HG03039 (cell line): ENCODE data around the gene IMPDH1.

Experiments used
- ATAC-seq: cut with Tn5 transposase; IDR thresholded peaks from one replicate; pipeline ENCODE4 v1.9.1; 2021; ENCODE audit warnings: mild to moderate bottlenecking, moderate library complexity; ENCODE audit not compliant: unreplicated experiment

IMPDH1 gene

GRCh38 chr7:128435327-128435686 lies 25.5 kb upstream of the IMPDH1 start:
- no peak for ATAC-seq

DNA sequence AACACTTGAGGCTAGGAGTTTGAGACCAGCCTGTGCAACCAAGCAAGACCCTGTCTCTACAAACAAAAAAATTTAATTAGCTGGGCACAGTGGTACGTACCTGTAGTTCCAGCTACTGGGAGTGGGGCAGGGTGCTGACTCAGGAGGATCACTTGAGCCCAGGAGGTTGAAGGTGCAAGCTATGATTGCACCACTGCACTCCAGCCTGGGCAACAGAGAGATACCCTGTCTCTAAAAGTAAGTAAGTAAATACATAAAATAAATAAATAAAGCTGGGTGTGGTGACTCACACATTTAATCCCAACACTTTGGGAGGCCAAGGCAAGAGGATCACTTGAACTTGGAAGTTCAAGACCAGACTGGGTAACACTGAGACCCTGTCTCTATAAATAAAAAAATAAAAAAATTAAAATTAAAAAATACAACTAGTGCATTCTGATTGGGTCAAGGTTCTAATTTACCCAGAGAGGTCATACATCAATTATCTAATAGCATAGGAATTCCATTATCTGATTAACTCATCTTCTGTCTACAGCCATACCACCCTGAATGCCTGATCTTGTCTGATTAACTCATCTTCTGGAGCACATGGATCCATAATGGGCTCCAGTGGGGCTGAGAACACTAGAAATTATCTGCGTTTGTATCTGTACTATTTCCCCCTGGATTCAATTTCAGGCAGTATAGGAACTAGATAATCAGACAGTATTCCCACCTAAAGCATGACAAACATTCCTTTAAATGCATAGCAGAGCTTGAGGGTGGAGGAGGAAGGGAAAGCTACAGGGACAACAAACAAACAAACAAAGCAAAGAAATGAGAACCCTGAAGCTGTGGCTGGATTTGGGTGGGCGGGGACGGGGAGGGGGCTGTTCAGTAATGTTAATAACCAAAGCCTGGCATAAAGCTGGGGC lies 24.9 kb upstream of the IMPDH1 start:
- no peak for ATAC-seq

- no peak for ATAC-seq
These were observed 22.0 kb upstream of the IMPDH1 start for GRCh38 chr7:128431754-128432153.

DNA sequence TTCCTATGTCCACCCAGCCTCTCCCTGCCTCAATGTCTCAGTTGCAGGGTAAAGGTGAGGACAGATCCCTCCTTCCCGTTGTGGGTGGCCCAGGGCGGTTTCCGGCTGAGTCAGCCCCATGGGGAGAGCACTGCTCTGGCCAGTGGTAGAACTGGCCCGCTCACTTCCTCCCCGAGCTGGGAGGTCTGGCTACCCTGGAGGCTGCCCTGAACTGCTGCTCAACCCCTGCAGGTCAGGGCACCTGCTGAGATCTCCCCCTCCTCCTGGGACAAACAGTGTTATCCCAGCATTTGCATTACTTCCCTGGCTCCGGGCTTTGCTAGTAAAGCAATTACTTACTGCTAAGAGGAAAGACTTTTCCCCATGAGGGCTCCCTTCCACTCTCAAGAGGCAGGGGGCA lies 21.4 kb upstream of the IMPDH1 start:
- no peak for ATAC-seq

DNA sequence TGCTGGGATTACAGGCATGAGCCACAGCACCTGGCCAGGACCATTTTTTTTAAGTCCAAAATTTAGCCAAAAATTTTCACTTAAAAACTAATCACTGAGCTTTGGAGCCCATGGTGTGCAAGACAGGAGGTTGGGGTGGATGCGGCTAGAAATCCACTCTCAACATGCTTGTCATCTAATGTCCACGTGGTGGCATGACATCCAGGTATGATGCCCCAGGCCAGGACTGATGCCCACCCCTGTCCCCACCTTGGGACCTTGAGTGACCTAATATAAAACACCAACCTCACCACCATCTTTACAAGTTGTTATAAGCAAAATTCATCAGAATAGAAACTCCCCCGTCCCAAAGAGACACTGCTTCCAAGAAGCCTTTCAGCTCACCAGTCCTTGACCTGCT lies 20.4 kb upstream of the IMPDH1 start:
- no peak for ATAC-seq

- ATAC-seq, result no peak
These were observed 17.6 kb upstream of the IMPDH1 start for GRCh38 chr7:128427289-128427891.

GRCh38 chr7:128425850-128426249 lies 16.1 kb upstream of the IMPDH1 start:
- no peak for ATAC-seq

- no peak for ATAC-seq
These were observed 15.0 kb upstream of the IMPDH1 start for GRCh38 chr7:128424686-128425275.

GRCh38 chr7:128422842-128423241 lies 13.1 kb upstream of the IMPDH1 start:
- ATAC-seq, result no peak

GRCh38 chr7:128422037-128422436 lies 12.3 kb upstream of the IMPDH1 start:
- no peak for ATAC-seq

- ATAC-seq, result no peak
These were observed 11.6 kb upstream of the IMPDH1 start for GRCh38 chr7:128421384-128421783.

- no peak for ATAC-seq
These were observed 11.0 kb upstream of the IMPDH1 start for GRCh38 chr7:128420773-128421172.

- no peak for ATAC-seq
These were observed 9.5 kb upstream of the IMPDH1 start for GRCh38 chr7:128419257-128419656.

- no peak for ATAC-seq
These were observed 7.3 kb upstream of the IMPDH1 start for GRCh38 chr7:128417071-128417470.

DNA sequence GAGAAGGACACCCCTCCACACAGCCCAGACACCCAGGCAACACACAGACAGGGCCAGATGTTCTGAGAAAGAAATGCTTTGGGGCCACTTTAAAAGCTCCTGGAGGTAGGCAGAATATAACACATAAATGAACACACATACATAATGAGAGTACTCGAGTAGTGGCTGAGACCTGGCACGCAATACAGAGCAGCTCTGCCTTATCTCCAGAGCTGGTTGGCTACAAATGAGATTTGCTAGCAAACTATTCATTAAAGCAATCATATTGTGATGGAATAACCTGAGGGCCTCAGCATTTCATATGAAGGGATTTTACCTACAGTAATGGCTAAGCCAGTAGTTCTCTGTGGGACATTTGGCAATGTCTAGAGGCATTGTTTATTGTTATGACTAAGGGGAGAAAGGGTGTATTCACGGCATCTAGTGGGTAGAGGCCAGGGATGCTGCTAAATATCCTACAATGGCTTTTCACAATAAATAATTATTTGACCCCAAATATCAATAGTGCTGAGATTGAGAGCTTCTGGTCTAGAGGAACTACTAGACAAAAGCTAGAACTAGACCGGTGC lies 5.5 kb upstream of the IMPDH1 start:
- no peak for ATAC-seq

- no peak for ATAC-seq
These were observed 620 bp upstream of the IMPDH1 start for GRCh38 chr7:128410451-128410753.

- no peak for ATAC-seq
These were observed 830 bp downstream of the IMPDH1 start for GRCh38 chr7:128408709-128409595.

DNA sequence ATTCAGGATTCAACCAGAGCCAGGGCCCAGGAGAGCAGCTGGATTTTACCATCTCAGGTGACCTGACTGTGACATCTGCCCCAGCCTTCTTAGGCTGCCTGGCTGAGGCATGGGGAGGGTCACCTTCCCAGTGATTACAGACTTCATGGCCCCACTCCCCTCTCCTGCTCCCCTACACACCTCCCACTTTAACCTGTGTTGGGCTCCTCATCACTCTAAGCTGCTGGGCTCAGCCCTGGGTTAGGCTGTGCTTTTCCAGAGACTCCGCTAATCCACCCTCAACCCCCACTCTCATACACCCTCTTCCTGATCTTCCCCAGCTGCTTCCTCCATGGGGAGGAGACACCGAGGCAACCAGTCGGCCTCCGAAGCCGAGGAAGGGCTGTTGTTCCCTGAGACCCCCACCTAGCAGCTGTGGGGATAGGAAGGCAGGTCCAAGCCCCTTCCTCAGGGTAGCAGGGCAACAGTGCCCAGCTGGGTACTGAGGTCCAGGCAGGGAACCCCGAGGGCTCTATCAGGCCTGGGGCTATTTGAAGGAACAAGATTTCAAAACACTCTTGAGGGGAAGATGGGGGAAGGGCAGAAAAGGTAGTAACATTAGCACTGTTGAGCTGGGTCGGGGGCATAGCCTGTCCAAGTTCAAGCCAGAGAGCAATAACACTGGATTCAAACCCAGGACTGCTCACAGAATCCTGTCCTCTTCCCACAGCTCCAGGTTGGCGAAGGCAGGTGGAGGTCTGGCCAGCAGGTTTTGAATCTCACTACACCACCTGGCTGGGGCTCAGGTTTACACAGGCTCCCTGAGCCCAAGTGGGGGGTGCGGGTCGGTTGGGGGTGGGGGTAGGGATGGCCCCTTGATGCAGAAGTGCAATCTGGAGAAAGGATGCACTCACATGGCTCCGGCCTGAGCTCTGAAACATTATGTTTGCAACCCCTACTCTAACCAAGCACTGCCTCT lies 1.8 kb downstream of the IMPDH1 start:
- no peak for ATAC-seq

- no peak for ATAC-seq
These were observed 2.6 kb downstream of the IMPDH1 start for GRCh38 chr7:128407233-128407589.
